Astrocyte of the spinal cord (primary cell): ENCODE data around the gene SLC25A30.
"Not testable (repeated sequence)": the region's sequence is repeated elsewhere in the genome, so short reads cannot be mapped to it uniquely, and the experiment has no call there.

ENCODE experiments used
- DNase-seq: peaks from one replicate; pipeline ENCODE4 v3.0.0; 2011; ENCODE audit warnings: low read depth, low spot score
- H3K4me3 ChIP-seq: 2 replicates; pipeline ENCODE4 v1.5.1; 2011; ENCODE audit warnings: low read depth, mild to moderate bottlenecking, low read length, moderate library complexity
- CTCF ChIP-seq: IDR thresholded peaks from 2 replicates; pipeline ENCODE4 v1.5.1; 2012; ENCODE audit warnings: low read depth, mild to moderate bottlenecking, low read length, inconsistent platforms
- in situ Hi-C: cut with HindIII; loops from 2 replicates; pipeline ENCODE4 v1.10.0; 2017; ENCODE audit warnings: low sequenced_read_pairs

Gene SLC25A30

GRCh38 chr13:45353895-45354294 is 64.3 kb downstream of the SLC25A30 start:
- no peak for TF ChIP-seq CTCF
- H3K4me3 ChIP-seq, result no peak overlapping the region
- DNase-seq, result no peak
- in situ Hi-C loops, result no loop called here

- no peak for DNase-seq
- H3K4me3 ChIP-seq, result no peak overlapping the region
- TF ChIP-seq CTCF, result no peak
- in situ Hi-C loops, result no loop called here
Measured at GRCh38 chr13:45352031-45352430, 66.1 kb downstream of the SLC25A30 start.

- TF ChIP-seq CTCF, result no peak
- in situ Hi-C loops, result no loop called here
- H3K4me3 ChIP-seq, result no peak overlapping the region
- DNase-seq, result no peak
Measured at GRCh38 chr13:45350152-45350551, 68.0 kb downstream of the SLC25A30 start.

- no peak for DNase-seq
- TF ChIP-seq CTCF, result no peak
- H3K4me3 ChIP-seq, result no peak overlapping the region
- in situ Hi-C loops, result no loop called here
Measured at GRCh38 chr13:45349438-45349837, 68.7 kb downstream of the SLC25A30 start.

GRCh38 chr13:45344064-45344463 is 74.1 kb downstream of the SLC25A30 start:
- DNase-seq, H3K4me3 ChIP-seq, in situ Hi-C loops: not testable (repeated sequence)
